GM21526 (cell line): ENCODE results near the gene TOMM22.
A peak's percentile ranks its signal among the peaks of the same experiment; 100 is the strongest.

Experiments
- ATAC-seq: cut with Tn5 transposase; IDR thresholded peaks from one replicate; pipeline ENCODE4 v1.9.1; 2021; ENCODE audit warnings: moderate library complexity; ENCODE audit not compliant: unreplicated experiment, low FRiP score

The TOMM22 gene

GRCh38 chr22:38694940-38695339, 13.2 kb downstream of the TOMM22 start:
- no peak for ATAC-seq

GRCh38 chr22:38696606-38697424, 15.1 kb downstream of the TOMM22 start:
- ATAC-seq: no peak

- ATAC-seq: no peak
These were observed 15.8 kb downstream of the TOMM22 start for GRCh38 chr22:38697425-38698089.

- ATAC-seq: no peak
These were observed 16.8 kb downstream of the TOMM22 start for GRCh38 chr22:38698407-38699094.

GRCh38 chr22:38699143-38699542, 17.4 kb downstream of the TOMM22 start:
- no peak for ATAC-seq

- no peak for ATAC-seq
These were observed 18.0 kb downstream of the TOMM22 start for GRCh38 chr22:38699784-38700183.

GRCh38 chr22:38700270-38700788, 18.6 kb downstream of the TOMM22 start:
- peak; percentile 12 for ATAC-seq

- peak; percentile 33 for ATAC-seq
These were observed 19.3 kb downstream of the TOMM22 start, which contains the start of gene JOSD1 for GRCh38 chr22:38700789-38701628. Gene JOSD1, minus strand, starts transcription at chr22:38700943. Its CDS starts 956 bp downstream, at chr22:38699987.

- ATAC-seq: no peak
These were observed 23.0 kb downstream of the TOMM22 start for GRCh38 chr22:38704654-38705234.

- ATAC-seq: peak; percentile 69
These were observed 23.7 kb downstream of the TOMM22 start, which contains the start of gene GTPBP1 for GRCh38 chr22:38705235-38706100. Gene GTPBP1, plus strand, starts transcription at chr22:38705944. Its CDS starts 12 bp downstream, at chr22:38705956.

GRCh38 chr22:38706101-38706900, 24.5 kb downstream of the TOMM22 start:
- peak; percentile 8 for ATAC-seq

GRCh38 chr22:38706901-38707195, 25.1 kb downstream of the TOMM22 start:
- no peak for ATAC-seq

GRCh38 chr22:38707346-38707745, 25.6 kb downstream of the TOMM22 start:
- no peak for ATAC-seq

- no peak for ATAC-seq
These were observed 26.2 kb downstream of the TOMM22 start for GRCh38 chr22:38707984-38708383.

GRCh38 chr22:38709306-38709705, 27.5 kb downstream of the TOMM22 start:
- no peak for ATAC-seq

- no peak for ATAC-seq
These were observed 28.6 kb downstream of the TOMM22 start for GRCh38 chr22:38710351-38710750.

- no peak for ATAC-seq
These were observed 29.1 kb downstream of the TOMM22 start for GRCh38 chr22:38710866-38711265.
